SK-N-SH treated with all-trans-retinoic acid at 6 μM for 48 hours (cell line): ENCODE measurements around the gene LRCH2.

Experiments used
- ZNF8 ChIP-seq: fragments of 450-650 bp; formaldehyde crosslinking; IDR thresholded peaks from 2 replicates; pipeline ENCODE4 v1.5.0; 2020; ENCODE audit warnings: mild to moderate bottlenecking, moderate library complexity
- TF ChIP-seq, protein P1 (sequence below): fragments of 250-450 bp; sonication (Bioruptor Pico); IDR thresholded peaks from 2 replicates; pipeline ENCODE4 v1.8.0; 2021; ENCODE audit warnings: low read depth, mild to moderate bottlenecking, moderate library complexity, borderline replicate concordance
- TF ChIP-seq, protein P2 (sequence below): fragments of 250-450 bp; sonication (Bioruptor Pico); IDR thresholded peaks from 2 replicates; pipeline ENCODE4 v1.5.1; 2021; ENCODE audit warnings: mild to moderate bottlenecking, moderate library complexity

DNA sequence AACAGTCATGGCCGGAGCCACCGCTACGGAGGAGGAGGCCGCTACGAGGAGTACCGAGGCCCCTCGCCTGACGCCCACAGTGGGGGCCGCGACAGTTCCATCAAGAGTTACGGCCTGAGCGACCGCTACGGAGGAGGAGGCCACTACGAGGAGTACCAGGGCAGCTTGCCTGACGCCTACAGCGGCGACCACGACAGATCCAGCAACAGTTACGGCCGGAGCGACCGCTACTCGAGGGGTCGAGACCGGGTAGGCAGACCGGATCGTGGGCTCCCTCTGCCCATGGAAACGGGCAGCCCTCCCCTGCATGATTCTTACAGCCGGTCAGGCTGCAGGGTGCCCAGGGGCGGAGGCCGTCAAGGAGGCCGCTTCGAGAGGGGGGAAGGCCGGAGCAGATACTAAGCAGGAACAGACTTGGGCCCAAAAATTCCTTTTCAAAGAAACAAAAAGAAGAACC is 41.6 kb downstream of the LRCH2 start:
- TF ChIP-seq, protein P1, sequence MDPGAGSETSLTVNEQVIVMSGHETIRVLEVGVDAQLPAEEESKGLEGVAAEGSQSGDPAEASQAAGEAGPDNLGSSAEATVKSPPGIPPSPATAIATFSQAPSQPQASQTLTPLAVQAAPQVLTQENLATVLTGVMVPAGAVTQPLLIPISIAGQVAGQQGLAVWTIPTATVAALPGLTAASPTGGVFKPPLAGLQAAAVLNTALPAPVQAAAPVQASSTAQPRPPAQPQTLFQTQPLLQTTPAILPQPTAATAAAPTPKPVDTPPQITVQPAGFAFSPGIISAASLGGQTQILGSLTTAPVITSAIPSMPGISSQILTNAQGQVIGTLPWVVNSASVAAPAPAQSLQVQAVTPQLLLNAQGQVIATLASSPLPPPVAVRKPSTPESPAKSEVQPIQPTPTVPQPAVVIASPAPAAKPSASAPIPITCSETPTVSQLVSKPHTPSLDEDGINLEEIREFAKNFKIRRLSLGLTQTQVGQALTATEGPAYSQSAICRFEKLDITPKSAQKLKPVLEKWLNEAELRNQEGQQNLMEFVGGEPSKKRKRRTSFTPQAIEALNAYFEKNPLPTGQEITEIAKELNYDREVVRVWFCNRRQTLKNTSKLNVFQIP (CRISPR knock-in tag), result no peak
- TF ChIP-seq, protein P2, sequence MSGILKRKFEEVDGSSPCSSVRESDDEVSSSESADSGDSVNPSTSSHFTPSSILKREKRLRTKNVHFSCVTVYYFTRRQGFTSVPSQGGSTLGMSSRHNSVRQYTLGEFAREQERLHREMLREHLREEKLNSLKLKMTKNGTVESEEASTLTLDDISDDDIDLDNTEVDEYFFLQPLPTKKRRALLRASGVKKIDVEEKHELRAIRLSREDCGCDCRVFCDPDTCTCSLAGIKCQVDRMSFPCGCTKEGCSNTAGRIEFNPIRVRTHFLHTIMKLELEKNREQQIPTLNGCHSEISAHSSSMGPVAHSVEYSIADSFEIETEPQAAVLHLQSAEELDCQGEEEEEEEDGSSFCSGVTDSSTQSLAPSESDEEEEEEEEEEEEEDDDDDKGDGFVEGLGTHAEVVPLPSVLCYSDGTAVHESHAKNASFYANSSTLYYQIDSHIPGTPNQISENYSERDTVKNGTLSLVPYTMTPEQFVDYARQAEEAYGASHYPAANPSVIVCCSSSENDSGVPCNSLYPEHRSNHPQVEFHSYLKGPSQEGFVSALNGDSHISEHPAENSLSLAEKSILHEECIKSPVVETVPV (CRISPR knock-in tag), result no peak
- no peak for TF ChIP-seq ZNF8
